Measurements from ENCODE around the gene MKRN3. TPM values are rescaled to one million over a fixed set of nuclear protein-coding genes. Genes with fewer than 3 reads are reported as not detected.

The MKRN3 gene
- not detected in 2 replicates for total RNA-seq

DNA sequence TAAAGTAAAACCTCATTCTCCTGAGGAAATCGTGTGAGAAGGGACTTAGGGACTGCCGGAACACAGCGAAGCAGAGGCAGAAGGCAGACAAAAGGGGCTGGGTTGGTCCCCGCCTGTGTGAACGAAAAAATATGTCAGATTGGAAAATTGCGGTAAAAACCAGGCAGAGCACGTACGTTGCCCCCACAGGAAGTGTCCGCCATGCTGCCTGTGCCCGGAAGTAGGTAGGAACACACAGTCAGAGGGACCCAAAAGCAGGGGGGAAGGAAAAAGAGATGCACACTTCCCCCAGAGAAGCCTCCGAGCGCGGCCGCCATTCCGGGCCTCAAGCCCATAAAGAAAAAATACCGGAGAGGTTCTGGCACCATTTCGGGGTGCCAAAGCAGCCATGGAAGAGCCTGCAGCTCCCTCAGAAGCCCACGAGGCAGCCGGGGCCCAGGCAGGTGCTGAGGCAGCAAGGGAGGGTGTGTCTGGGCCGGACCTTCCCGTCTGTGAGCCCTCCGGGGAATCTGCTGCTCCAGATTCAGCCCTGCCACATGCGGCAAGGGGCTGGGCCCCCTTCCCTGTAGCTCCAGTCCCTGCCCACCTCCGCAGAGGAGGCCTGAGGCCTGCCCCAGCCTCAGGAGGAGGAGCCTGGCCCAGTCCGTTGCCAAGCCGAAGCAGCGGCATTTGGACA lies at the start of gene MKRN3:
TSS of gene MKRN3 (plus strand) at position 280 of the 676 bp plus-strand sequence. CDS start at position 389, 109 bp downstream.

Other genes starting within 250 kb of the MKRN3 start
- gene GOLGA6L26, start 231.5 kb upstream of the MKRN3 start, total RNA-seq = not detected in 2 replicates
- not detected in 2 replicates for gene GOLGA8S, start 210.9 kb upstream of the MKRN3 start, total RNA-seq
- gene GOLGA6L2, start 118.4 kb upstream of the MKRN3 start, total RNA-seq = not detected in 2 replicates
- gene MAGEL2, start 82.2 kb downstream of the MKRN3 start, total RNA-seq = under 0.01 and 0.51 TPM in 2 replicates
- 56.5 and 64.7 TPM in 2 replicates for gene NDN, start 121.6 kb downstream of the MKRN3 start, total RNA-seq

Data from mesangial cell (primary cell).